HG03571 (cell line): ENCODE results near the gene FKBP1B.
"Not testable (repeated sequence)": the region's sequence is repeated elsewhere in the genome, so short reads cannot be mapped to it uniquely, and the experiment has no call there.

Source experiments
- ATAC-seq: cut with Tn5 transposase; IDR thresholded peaks from one replicate; pipeline ENCODE4 v1.9.1; 2021; ENCODE audit not compliant: unreplicated experiment

FKBP1B gene

GRCh38 chr2:24049485-24050021 lies at the start of gene FKBP1B:
Gene FKBP1B, plus strand, starts transcription at chr2:24049741. Its CDS starts 109 bp downstream, at chr2:24049850.
- ATAC-seq, result no peak

- ATAC-seq, result no peak
Measured at GRCh38 chr2:24007693-24008092, 41.8 kb upstream of the FKBP1B start.

DNA sequence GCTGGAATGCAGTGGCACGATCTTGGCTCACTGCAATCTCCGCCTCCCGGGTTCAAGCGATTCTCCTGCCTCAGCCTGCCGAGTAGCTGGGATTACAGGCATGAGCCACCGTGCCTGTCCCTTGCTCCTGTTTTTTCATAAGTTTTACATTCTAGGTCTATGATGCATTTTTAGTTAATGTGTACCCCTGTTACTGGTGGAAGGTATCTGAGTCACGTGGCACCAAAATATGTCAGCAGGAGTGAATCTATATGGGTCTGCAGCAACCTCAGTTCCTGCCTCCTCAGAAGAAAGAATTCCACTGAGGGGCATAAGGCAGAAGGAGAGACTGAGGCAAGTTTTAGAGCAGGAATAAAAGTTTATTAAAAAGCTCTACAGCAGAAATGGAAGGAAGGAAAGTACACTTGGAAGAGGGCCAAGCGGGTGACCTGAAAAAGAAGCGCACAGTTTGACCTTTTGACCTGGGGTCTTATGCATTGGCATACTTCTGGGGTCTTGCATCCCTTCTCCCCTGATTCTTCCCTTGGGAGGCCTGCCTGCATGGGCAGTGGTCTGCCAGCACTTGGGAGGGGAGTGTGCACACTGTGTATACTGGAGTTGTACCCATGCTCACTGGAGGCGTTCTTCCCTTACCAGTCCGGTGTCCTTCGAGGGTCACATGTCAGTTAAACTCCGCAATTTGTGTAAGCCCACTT lies 40.7 kb upstream of the FKBP1B start:
- ATAC-seq, result no peak

DNA sequence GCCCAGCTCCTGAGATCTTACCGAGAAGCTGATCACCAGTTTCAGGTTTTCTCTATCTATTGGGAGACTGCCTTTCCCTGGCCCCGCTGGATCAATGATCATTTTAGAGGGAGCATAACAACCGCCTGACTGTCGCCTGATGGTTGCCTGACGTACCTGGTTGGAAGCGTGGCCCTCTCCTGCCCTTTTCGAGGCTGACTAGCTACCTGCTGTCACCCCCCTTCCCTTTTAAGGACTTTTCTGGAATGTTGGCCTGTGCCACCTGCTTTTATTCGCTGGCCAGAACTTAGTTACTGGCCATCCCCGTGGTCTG lies 40.2 kb upstream of the FKBP1B start:
- ATAC-seq, result no peak

DNA sequence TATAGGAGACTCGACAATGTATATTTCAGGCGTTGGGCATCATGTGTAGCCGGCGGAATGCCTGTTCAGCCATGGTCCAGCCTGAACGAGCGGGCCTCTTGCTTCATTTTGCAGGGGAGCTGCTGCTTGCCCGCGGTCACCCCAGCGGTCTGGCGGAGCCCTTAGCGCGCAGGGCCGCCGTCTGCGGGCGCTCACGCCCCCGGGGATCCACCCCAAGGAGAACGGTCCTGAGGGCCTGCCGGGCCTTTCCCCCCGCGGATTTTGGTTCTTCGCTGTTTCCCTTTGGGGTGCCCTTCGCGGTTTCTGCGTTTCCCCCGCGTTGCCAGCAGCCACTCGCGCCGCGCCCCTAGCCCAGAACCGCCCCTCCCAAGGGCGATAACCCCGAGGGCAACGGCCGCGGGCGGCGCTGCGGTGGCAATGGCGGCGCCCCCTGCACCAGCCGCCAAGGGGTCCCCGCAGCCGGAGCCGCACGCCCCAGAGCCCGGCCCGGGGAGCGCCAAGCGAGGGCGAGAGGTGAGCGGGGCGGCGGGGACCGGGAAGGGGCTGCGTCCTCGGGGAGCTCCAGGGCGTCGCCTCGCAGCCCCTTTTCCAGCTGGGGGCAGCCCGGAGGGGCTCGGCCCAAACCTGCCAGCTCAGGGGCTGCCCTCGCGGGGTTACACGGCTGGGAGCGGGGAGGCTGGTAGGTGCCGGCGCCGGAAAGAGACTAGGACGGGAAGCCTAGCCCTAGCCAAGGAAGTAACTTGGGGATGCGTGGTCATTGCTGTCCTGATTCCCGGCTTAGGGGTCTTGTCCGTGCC lies 39.7 kb upstream of the FKBP1B start, which contains the start of gene MFSD2B:
MFSD2B (plus strand) TSS at position 406 of the 797 bp plus-strand sequence; CDS start at position 418, 12 bp downstream.
- no peak for ATAC-seq

- no peak for ATAC-seq
Measured at GRCh38 chr2:24010477-24011249, 38.9 kb upstream of the FKBP1B start.

DNA sequence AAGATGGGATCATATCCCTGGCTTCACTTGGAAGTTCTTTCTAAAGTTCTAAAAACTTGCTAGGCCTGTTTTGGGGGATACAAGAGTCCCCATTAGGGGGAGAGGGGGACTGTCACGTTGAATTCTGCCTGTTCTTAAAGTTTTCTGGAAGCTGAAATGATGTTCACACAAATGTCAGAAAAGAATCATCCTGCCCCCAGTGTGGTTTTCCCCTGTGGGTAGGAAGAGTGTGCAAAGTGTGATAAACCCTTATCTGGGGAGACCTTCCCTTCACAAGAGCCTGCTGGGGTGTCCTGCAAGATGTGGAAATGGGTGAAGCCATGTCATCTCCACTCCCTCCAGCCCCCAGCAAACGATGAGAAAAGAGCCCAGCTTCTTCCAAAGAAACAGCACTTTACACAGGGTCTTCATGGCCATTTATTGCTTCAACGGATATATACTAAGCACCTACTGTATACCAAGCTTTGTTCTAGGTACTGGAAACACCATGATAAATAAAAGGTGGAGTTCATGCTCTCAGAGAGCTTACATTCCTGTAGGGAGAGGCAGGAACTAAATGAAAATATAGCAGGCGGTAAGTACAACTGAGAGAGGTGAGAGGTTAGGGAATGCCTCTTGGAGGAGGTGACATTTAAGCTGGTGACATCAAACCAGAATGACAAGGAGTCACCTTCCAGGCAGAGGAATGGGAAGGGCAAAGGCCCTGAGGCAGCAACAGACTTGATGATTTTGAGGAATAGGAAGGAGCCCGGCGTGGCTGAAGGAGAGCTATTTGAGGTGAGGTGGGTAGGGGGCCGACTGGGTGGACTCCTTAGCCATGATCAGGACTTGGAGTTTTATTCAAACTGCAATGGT lies 38.1 kb upstream of the FKBP1B start:
- no peak for ATAC-seq

- ATAC-seq, result no peak
Measured at GRCh38 chr2:24012521-24013188, 36.9 kb upstream of the FKBP1B start.

- ATAC-seq, result not testable (repeated sequence)
Measured at GRCh38 chr2:24014902-24015301, 34.6 kb upstream of the FKBP1B start.

DNA sequence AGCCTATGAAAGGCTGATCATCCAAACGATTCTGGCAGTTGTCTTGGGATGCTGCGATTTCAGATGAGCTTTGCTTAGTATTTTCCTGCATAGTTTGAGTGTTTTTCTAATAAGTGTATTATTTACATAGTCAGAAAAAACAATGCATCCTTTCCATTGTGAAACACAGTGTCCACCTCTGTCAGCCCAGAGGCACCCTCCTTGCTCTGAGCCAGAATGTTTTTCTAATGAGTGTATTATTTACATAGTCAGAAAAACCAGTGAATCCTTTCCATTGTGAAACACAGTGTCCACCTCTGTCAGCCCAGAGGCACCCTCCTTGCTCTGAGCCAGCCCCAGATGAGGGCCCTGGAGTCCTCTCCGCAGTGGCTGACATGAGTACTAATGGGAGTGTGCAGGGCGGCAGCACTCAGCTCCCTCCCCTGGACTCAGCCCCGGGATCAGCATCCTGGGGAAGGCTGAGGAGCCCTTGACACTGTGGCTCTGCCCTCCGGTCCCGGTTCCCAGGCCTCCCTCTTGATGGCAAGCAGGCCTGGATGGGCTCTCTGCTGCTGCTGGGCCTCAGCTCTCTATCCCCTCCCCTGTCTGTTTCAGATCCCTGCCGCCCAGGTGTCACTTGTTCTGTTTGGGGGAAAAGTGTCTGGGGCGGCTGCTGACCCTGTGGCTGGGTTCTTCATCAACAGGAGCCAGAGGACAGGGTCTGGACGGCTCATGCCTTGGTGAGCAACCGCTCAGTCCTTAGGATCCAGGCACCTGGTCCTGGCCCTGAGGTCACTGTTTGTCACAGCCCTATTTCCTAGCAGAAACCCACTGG lies 33.8 kb upstream of the FKBP1B start:
- no peak for ATAC-seq

DNA sequence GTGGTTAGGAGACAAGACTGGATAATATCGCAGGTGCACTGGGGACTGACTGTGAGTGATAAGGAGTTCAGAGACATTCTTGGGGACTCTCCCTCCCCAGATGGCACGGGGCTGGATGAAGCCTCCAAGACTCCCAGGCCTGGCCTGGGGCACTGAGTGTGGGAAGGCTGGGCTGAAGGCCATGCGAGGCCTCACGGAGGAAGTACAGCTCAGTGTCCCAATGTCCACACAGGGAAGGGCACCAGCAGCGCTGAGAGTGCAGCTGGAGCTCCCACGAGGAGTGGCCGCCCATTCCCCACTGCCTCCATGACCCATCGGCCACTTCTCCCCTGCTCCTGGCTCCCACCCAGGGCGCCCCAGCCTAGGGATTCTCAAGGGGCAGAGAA lies 33.2 kb upstream of the FKBP1B start:
- ATAC-seq, result no peak

DNA sequence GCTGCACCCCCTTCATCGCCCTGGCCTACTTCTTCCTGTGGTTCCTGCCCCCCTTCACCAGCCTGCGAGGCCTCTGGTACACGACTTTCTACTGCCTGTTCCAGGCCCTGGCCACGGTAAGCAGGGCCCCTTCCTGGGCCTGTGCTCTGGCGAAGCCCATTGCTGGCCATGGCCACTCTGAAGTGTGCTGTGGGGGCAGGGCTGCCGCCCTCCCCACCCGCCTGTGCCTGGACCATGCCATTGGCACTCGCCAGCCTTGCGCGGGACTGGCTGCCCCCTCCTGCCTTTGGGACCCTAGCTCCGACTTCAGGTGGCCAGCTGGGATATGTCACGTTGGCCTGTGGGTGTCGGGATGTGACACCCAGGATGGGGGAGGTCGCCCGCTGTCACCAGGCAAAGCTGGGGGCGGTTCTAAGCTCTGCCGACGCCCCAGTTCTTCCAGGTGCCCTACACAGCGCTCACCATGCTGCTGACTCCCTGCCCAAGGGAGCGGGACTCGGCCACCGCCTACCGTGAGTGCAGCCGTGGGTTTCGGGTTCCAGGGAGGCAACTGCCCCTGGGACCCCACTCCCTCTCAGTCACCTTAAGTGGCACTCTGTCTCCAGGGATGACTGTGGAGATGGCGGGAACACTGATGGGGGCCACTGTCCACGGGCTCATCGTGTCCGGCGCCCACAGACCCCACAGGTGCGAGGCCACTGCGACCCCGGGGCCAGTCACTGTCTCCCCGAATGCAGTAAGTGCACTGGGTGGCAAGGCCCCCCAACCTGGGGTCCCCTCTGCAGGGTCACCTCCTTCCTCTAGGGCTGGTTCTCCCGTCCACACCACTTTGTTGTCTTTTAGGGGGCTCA lies 32.5 kb upstream of the FKBP1B start:
- ATAC-seq, result no peak

DNA sequence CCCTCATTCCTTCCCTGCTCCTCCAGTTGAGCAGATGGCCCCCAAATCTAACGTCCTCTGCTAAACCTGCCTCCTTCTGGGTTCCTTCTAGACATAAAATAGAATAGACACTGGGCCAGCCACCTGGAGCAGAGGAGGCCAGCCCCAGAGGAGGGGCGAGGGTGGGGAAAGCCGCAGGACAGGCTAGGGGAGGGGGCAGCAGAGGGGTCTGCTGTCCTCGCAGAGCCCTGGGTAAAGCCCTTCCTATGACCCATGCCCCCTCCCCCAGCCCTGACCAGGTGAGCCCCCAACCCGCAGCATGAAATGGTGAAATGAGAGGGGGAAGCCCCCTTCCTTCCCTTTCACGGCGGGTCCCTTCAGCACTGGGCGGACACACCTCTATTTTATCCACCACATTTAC lies 31.8 kb upstream of the FKBP1B start:
- ATAC-seq, result no peak

GRCh38 chr2:24018241-24018640 lies 31.3 kb upstream of the FKBP1B start:
- no peak for ATAC-seq

- ATAC-seq, result no peak
Measured at GRCh38 chr2:24019729-24020128, 29.8 kb upstream of the FKBP1B start.

DNA sequence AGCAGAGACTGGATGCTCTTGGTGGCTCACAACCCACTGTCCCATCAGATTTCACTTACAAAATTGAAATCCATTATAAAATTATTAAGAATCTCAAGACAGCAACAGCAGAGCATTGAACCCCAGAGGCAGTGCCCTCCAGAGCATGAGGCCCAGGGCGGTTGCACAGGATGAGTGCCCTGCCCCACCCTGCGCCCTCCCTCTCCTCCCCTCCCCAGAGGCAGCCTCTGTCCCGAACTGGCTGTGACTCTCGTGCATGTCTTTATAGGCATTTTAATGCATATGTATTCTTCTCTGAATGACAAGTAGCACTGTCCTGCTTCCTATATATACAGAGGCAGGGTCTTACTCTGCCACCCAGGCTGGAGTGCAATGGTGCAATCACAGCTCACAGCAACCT lies 29.3 kb upstream of the FKBP1B start:
- no peak for ATAC-seq

DNA sequence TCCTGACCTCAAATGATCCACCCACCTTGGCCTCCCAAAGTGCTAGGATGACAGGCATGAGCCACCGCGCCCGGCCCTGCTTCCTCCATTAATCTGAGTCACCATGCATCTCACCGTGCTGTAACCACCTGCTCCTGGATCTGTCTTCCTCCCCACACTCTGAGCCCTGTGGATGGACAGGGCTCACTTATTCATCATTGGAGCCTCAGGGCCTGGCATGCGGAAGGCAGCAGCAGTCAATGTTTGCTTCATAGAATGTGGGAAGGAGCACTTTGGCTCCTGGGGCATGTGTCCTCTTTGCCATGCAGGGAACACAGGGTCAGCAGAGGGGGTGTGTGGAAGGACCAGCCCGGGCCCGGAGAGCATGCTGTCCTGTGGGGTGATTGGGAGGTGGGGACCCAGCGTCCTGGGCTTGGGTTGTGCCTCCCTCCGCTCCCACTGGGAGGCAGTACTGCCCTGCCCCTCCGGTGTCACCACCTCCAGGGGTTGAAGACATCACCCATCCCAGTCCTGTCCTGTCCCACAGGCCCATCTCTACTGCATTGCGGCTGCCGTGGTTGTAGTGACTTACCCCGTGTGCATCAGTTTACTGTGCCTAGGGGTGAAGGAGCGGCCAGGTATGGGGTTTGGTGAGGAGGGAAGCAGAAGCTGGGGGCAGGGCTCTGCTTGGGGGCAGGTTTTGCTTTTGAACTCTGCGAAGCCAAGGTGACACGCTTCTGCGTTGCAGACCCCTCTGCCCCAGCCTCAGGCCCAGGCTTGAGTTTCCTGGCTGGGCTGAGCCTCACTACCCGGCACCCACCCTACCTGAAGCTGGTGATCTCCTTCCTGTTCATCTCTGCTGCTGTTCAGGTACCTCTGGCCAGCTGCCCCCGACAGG lies 28.2 kb upstream of the FKBP1B start:
- ATAC-seq, result no peak
